22Rv1 (cell line): ENCODE data around the gene S100Z.
"Not testable (repeated sequence)": the region's sequence is repeated elsewhere in the genome, so short reads cannot be mapped to it uniquely, and the experiment has no call there.

Source experiments
- H3K27ac ChIP-seq: fragments of 450-650 bp; 2 replicates; pipeline ENCODE4 v1.5.1; 2017
- ZFX ChIP-seq: fragments of 450-650 bp; IDR thresholded peaks from 2 replicates; pipeline ENCODE4 v1.6.1; 2017; ENCODE audit warnings: antibody characterized with exemption, borderline replicate concordance
- TF ChIP-seq, protein P1 (sequence below): fragments of 450-650 bp; IDR thresholded peaks from 2 replicates; pipeline ENCODE4 v1.5.1; 2017; ENCODE audit warnings: mild to moderate bottlenecking

The S100Z gene

DNA sequence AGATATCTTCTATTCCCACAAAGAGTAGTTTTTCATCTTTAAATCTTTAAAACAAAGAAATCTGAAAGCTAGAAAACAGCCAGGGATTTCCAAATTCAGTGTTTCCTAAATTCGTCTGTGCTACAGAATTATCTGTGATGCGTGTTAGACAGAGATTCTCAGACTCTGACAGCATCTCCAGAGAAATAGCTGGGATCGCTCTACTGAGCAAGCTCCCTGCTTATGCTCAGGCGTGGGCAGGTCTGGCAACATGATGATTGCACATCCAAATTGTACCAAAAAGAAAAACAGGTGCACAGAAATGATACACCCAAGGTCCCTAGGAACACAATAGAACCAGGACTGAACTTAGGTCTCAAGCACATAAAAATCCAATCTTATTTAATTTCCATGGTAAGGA is 80.3 kb downstream of the S100Z start:
- H3K27ac ChIP-seq = no peak overlapping the region
- TF ChIP-seq ZFX = no peak
- TF ChIP-seq, protein P1, sequence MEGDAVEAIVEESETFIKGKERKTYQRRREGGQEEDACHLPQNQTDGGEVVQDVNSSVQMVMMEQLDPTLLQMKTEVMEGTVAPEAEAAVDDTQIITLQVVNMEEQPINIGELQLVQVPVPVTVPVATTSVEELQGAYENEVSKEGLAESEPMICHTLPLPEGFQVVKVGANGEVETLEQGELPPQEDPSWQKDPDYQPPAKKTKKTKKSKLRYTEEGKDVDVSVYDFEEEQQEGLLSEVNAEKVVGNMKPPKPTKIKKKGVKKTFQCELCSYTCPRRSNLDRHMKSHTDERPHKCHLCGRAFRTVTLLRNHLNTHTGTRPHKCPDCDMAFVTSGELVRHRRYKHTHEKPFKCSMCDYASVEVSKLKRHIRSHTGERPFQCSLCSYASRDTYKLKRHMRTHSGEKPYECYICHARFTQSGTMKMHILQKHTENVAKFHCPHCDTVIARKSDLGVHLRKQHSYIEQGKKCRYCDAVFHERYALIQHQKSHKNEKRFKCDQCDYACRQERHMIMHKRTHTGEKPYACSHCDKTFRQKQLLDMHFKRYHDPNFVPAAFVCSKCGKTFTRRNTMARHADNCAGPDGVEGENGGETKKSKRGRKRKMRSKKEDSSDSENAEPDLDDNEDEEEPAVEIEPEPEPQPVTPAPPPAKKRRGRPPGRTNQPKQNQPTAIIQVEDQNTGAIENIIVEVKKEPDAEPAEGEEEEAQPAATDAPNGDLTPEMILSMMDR = no peak

DNA sequence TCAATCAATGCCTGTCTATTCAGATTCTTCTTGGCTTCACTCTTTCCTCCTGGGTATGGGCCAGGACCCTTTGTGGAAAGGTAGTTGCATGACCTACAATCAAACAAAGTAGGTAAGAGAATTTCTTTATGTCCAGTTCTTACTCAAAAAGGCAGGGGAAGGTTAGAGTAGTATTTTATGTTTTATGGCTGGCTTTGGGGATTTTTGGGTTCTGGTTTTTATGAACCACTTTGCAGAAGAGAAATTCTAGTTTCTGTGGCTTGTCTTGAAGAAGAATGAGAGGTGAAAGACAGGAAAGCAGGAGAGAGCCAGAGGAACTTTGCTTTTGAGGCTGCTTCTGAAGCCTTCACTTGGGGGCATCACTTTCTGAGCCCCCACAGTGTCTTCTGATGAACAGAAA is 88.4 kb downstream of the S100Z start:
- no peak overlapping the region for H3K27ac ChIP-seq
- TF ChIP-seq ZFX = no peak
- TF ChIP-seq, protein P1 = no peak

DNA sequence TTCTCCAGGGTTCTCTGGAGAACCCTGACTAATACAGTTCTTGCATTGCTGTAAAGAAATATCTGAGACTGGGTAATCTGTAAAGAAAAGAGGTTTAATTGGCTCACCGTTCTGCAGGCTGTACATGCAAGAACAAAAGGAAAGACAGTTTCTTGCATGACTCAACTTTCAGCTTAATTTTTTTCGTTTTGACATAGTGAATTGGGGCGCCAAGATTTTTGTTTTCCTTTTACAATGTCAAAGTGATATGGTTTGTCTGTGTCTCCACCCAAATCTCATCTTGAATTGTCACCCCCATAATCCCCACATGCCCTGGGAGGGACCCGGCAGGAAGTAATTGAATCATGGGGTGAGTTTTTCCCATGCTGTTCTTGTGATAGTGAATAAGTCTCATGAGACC is 91.2 kb downstream of the S100Z start:
- no peak for TF ChIP-seq ZFX
- TF ChIP-seq, protein P1 = no peak
- no peak overlapping the region for H3K27ac ChIP-seq

DNA sequence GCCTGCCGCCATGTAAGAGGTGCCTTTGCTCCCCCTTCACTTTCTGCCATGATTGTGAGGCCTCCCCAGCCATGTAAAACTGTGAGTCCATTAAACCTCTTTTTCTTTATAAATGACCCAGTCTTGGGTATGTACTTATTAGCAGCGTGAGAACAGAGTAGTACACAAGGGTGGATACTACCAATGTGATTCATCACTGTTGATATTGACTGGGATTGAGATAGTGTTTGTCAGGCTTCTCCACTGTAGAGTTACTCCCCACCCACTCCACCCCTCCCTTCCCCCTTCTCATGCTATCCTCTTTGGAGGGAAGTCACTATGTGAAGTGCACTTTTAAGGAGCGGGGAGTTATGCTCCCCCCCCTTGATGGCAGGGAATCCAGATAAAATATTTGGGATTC is 91.6 kb downstream of the S100Z start:
- no peak for TF ChIP-seq ZFX
- TF ChIP-seq, protein P1 = no peak
- H3K27ac ChIP-seq = no peak overlapping the region

DNA sequence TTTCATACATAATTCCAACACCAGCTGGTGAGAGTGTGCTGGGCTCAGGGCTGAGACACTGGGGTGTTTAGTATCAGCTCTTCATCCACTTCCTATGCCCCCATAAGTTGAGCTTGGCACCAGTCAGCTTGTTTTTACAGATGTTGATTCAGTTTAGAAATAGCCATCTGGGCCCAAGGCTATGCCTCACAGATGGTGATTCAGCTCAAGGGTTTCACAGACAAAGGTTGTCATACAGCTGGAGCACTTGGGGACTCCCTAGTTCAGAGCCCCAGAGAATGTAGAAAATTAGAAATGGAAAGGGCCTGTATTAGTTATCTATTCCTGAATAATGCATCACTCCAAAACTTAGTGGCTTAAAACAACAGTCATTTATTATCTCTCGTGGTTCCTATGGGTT is 92.8 kb downstream of the S100Z start:
- TF ChIP-seq, protein P1 = no peak
- no peak for TF ChIP-seq ZFX
- H3K27ac ChIP-seq = no peak overlapping the region

DNA sequence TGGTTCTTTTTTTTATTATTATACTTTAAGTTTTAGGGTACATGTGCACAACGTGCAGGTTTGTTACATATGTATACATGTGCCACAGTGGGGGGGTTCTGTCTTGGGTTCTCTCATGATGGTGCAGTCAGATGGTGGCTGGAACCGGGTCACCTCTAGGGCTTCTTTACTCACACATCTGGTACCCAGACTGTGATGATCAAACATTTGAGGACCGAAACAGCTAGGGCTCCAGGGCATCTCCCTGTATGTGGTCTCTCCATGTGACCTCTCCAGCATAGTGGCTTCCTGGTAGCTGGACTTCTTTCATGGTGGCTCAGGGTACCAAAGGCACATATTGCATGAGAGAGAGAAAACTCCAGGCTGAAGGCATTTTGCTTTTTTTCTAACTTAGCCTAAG is 93.2 kb downstream of the S100Z start:
- no peak overlapping the region for H3K27ac ChIP-seq
- TF ChIP-seq, protein P1 = no peak
- TF ChIP-seq ZFX = no peak

DNA sequence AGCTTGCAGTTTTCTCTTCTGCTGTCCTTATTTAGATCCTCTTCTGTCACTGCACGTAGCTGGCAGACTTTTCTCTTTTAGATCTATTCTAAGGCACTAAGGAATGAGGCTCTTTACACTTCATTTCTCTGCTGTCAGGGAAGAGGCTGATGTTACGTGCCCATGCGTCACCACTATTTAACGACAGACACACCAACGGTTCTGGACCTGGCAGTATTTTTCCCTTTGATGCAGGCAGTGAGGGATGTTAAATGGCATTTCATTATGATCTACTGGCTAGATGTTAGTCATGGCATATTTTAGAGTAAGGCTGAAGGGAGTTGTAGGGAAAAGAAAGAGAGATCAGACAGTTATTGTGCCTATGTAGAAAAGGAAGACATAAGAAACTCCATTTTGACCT is 94.8 kb downstream of the S100Z start:
- no peak overlapping the region for H3K27ac ChIP-seq
- TF ChIP-seq ZFX = no peak
- TF ChIP-seq, protein P1 = no peak

DNA sequence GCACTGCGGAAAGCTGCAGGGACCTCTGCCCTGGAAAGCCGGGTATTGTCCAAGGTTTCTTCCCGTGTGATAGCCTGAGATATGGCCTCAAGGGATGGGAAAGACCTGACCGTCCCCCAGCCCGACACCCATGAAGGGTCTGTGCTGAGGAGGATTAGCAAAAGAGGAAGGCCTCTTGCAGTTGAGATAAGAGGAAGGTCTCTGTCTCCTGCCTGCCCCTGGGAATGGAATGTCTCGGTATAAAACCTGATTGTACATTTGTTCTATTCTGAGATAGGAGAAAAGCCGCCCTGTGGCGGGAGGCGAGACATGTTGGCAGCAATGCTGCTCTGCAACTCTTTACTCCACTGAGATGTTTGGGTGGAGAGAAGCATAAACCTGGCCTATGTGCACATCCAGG is 95.4 kb downstream of the S100Z start:
- H3K27ac ChIP-seq = not testable (repeated sequence)
